Measurements from ENCODE around the gene SEMA6B.
A peak's percentile ranks its signal among the peaks of the same experiment; 100 is the strongest.

Gene SEMA6B

DNA sequence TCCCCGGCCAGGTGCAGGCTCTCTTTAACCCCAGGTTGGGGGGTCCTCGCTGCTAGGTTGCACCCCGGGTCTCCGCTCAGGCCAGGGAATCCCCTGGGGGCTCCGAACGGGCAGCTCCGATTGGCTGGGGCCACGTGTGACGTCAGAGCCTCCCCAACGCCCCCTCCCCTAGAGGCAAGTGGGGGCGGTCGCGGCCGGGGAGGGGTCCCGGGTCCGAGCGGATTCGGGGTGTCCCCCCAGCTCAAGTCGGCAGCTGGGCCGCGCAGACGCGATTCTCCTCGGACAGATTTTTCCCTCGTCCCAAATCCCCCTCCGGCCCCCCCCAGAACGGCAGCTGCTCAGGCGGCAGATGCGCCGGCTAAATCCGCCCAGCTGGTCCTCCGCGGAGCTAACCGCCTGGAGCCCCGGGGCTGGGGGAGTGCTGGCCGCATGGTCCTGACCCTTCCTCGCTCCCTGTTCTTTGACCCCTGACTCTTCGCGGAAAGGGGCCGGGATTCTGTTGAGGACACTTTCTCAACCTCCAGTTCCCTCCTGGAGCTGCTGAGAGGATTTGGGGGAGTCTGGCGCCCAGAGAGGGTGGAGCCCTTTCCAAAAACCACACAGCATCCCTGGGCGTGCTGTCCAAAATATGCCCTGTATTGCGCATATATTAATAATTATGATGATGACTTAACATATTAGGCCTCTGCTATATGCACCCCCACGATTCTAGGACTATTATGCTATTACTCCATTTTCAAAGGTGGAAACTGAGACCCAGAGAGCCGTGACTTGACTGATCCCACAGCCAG lies 25.4 kb upstream of the SEMA6B start:
- FAIRE-seq (no peak), DNase-seq (ENCODE audit: insufficient read length, low spot score) (no peak)
- no peak for TF ChIP-seq POLR2A (IDR thresholded peaks at IDR 0.05; ENCODE audit: low read depth, low read length)

DNA sequence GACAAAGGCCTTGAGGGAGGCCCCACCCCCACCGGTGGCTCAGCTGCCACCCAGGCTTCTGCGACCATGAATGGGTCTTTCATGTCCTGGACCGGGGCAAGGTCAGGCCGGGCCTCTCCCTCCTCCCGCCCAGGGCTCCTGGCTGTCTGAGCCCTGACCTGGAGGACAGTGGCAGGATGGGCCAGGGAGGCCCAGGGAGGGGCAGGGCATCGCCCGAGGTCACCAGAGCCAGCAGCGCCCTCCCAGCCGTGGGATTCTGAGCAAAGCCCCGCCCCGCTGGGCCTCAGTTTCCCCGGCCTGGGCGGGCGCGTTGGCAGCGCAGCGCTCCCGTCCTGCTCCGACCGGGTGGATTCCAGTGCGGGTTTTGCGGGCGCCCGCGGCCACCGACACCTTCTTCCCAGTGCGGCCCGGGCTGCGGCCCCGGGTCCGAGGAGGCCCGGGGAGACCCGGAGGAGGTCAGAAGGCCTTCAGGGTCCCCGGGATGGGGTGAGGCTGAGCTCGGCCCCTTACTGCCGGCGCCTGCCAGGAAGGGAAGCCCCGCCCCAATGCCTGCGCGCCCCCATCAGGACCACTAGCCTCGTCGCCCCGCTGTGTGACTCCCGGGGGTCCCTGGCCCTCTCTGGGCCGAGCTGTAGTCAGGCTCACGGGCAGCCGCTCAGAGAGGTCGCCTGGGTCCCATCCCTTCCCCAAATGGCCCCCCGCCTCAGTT lies 24.6 kb upstream of the SEMA6B start:
- FAIRE-seq (no peak), DNase-seq (ENCODE audit: insufficient read length, low spot score) (no peak)
- no peak for TF ChIP-seq POLR2A (IDR thresholded peaks at IDR 0.05; ENCODE audit: low read depth, low read length)

DNA sequence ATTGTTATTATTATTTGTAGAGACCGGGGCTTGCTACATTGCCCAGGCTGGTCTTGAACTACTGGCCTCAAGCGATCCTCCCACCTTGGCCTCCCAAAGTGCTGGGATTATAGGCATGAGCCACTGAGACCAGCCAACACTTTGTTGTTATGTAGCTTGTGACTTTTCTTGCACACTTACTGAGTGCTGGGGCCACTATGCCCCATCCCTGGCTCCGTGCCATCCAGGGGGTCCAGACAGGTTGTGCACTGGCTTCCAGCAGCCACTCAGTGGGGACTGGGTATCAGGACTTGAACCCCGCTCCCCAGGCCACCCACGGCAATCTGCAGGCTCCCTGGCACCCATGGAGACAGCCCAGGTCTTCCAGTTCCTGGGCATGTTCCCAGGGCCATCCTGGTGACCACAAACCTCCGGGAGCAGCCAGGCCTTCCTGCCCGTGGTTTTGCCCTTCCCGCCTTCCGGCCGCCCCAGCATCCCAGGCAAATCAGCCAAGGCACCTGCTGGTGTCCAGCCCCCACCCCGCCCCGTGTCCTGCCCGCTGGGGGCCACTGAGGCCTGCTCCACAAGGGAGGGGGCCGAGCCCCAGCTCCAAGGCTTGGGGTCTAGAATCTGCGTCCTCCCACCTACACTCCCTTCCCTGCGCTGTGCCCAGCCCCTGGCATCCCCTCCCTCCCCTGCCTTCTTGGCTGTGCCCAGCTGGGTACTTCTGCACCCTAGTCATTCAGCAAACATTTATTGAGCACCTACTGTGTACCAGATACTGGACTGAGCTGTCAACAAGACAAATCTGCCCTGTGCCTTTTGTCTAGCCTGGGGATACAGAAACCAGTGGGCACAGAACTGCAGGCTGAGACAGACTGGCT lies 23.7 kb upstream of the SEMA6B start:
- DNase-seq (ENCODE audit: insufficient read length, low spot score) (peak; percentile 90), FAIRE-seq (peak; percentile 83)
- no peak for TF ChIP-seq POLR2A (IDR thresholded peaks at IDR 0.05; ENCODE audit: low read depth, low read length)

- no peak for TF ChIP-seq POLR2A (IDR thresholded peaks at IDR 0.05; ENCODE audit: low read depth, low read length)
- DNase-seq (ENCODE audit: insufficient read length, low spot score) (no peak), FAIRE-seq (no peak)
Observed at GRCh38 chr19:4581666-4582553, 22.4 kb upstream of the SEMA6B start.

DNA sequence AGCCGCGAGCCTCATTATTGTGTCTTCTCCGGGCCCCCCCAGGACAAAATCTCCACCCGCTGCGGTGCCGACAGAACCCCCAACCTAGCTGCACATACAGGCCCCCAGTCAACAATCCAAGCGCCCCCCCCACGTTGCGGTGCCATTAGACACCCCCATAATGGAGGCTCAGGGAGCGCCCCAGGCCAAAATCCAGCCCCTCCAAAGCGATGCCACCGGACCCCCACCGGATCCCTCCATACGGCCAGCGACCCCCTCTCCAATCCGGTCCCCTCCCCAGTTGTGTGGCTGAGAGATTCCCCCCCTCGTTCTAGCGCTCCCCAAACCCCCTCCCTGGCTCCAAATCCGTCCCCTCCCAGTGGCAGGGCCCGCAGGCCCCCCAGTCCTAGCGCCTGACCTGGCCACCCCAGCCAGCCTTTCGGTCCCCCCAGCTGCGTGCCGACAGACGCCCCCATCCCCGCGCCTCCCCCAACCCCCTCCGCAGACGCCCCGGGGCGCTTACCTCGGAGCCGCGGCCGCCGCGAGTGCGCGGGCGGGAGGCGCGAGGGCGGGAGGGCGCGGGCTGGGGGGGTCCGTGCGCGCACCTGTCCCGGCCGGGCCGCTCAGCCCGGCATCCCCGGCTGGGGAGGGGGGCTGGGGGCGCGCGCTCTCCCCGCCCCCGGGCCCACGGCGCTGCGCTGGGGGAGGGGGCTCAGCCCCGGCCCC lies 21.6 kb upstream of the SEMA6B start:
- no peak for TF ChIP-seq POLR2A (IDR thresholded peaks at IDR 0.05; ENCODE audit: low read depth, low read length)
- no peak for FAIRE-seq
- DNase-seq (ENCODE audit: insufficient read length, low spot score): no peak

GRCh38 chr19:4580021-4580901 lies 20.8 kb upstream of the SEMA6B start:
- no peak for FAIRE-seq
- no peak for DNase-seq (ENCODE audit: insufficient read length, low spot score)
- TF ChIP-seq POLR2A (IDR thresholded peaks at IDR 0.05; ENCODE audit: low read depth, low read length): no peak

DNA sequence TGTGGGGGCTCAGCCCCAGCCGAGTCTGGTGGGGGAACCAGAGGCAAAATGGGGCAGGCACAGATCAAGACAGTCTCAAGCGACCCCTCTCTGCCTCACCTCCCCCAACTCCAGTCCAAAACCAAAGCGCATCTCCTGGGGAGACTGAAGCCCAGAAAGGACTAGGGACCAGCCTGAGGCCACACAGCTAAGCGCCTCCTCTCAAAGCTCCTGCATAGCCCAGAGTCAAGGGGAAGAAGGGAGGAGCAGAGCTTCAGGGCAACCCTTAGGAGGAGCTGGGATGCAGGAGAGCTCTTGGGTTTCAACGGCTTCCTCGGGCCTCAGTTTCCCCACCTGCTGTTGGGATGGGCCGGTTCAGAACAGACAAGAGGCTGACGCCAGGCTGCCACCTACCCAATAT lies 19.9 kb upstream of the SEMA6B start:
- no peak for DNase-seq (ENCODE audit: insufficient read length, low spot score)
- no peak for TF ChIP-seq POLR2A (IDR thresholded peaks at IDR 0.05; ENCODE audit: low read depth, low read length)
- FAIRE-seq: no peak

DNA sequence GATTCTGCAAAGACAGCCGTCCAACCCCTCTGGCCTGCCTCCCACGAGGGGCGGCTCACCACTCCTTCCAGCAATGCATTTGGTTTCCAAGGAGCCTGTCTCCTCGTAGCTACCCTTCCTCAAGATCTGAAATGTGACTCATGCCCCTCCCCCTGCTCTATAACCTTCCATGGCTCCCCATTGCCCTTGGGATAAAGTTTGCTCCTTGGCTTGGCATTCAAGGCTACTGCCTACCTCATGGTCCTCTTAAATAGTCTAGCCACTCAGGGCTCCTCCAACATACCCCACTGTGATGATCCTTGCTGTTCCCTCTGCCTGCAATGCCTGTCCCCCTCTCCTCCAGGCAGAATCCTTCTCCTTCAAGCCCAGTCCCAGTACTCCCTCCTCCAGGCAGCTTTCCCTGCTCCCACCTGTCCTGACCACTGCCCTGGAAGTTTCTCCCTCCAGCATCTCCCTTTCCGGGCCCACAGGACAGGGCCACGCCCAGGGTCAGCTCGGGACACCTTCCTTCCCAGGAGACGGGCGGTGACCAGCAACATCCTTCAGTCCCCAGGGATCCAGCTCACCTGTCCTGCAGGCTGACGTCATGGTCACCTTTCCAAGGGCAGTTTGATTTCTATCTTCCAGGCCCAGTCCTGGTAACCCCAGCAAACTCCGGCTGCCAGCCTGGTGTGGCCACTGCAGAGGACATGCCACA lies 19.2 kb upstream of the SEMA6B start:
- TF ChIP-seq POLR2A (IDR thresholded peaks at IDR 0.05; ENCODE audit: low read depth, low read length): no peak
- no peak for FAIRE-seq
- no peak for DNase-seq (ENCODE audit: insufficient read length, low spot score)

- DNase-seq (ENCODE audit: insufficient read length, low spot score) (peak; percentile 87), FAIRE-seq (no peak)
- no peak for TF ChIP-seq POLR2A (IDR thresholded peaks at IDR 0.05; ENCODE audit: low read depth, low read length)
Observed at GRCh38 chr19:4577020-4577782, 17.7 kb upstream of the SEMA6B start.

GRCh38 chr19:4576016-4576933 lies 16.8 kb upstream of the SEMA6B start:
- no peak for TF ChIP-seq POLR2A (IDR thresholded peaks at IDR 0.05; ENCODE audit: low read depth, low read length)
- DNase-seq (ENCODE audit: insufficient read length, low spot score): peak; percentile 79
- FAIRE-seq: no peak
